ENCODE measurements around the gene TRIM2. TPM values are rescaled to one million over a fixed set of nuclear protein-coding genes. Genes with fewer than 3 reads are reported as not detected.
A peak's percentile ranks its signal among the peaks of the same experiment; 100 is the strongest.
"Not testable (repeated sequence)": the region's sequence is repeated elsewhere in the genome, so short reads cannot be mapped to it uniquely, and the experiment has no call there.

Gene TRIM2
- total and polyA plus RNA-seq, 2 experiments from 2014 or later: 32.0 to 82.1 TPM

- Histone ChIP-seq H3K27me3 (no peaks in the 10 kb centered on the region), H3K4me1 (ENCODE audit: insufficient read depth) (no peaks in the 10 kb centered on the region), H3K9me2 (replicated peaks; ENCODE audit: insufficient read depth) (no peaks in the 10 kb centered on the region), H3K4me3 (no peak overlapping the region), H2AFZ (no peak overlapping the region), H3K9me3 (ENCODE audit: low read depth) (no peaks in the 10 kb centered on the region), H4K20me1 (ENCODE audit: insufficient read depth, poor library complexity, severe bottlenecking) (no peaks in the 10 kb centered on the region), H3K36me3 (replicated peaks; ENCODE audit: insufficient read depth, low read depth) (no peaks in the 10 kb centered on the region), H3K4me2 (no peak overlapping the region), H3K79me2 (no peaks in the 10 kb centered on the region), H3K27ac (peak overlapping the region; percentile 69)
- 71% methylated on average over 4 of the region's 4 CpGs for WGBS (ENCODE audit: low lambda C conversion rate, missing lambda C conversion rate)
- no peak for DNase-seq (ENCODE audit: low spot score)
- TF ChIP-seq CTCF (IDR thresholded peaks at IDR 0.05; ENCODE audit: poor library complexity) (no peak), EZH2phosphoT487 (IDR thresholded peaks at IDR 0.05; ENCODE audit: low read depth, severe bottlenecking, unreplicated experiment) (no peak)
Measured at GRCh38 chr4:153160821-153161220, 43.4 kb upstream of the TRIM2 start.

- Histone ChIP-seq H4K20me1 (ENCODE audit: insufficient read depth, poor library complexity, severe bottlenecking) (no peaks in the 10 kb centered on the region), H3K9me3 (ENCODE audit: low read depth) (no peaks in the 10 kb centered on the region), H3K27ac (peak overlapping the region; percentile 69), H3K36me3 (replicated peaks; ENCODE audit: insufficient read depth, low read depth) (no peaks in the 10 kb centered on the region), H3K4me2 (peak overlapping the region; percentile 5), H3K27me3 (no peaks in the 10 kb centered on the region), H3K4me3 (no peak overlapping the region), H3K9me2 (replicated peaks; ENCODE audit: insufficient read depth) (no peaks in the 10 kb centered on the region), H2AFZ (no peak overlapping the region), H3K79me2 (no peaks in the 10 kb centered on the region), H3K4me1 (ENCODE audit: insufficient read depth) (no peaks in the 10 kb centered on the region)
- no peak for TF ChIP-seq CTCF (IDR thresholded peaks at IDR 0.05; ENCODE audit: poor library complexity)
- 61% methylated on average over 7 of the region's 7 CpGs for WGBS (ENCODE audit: low lambda C conversion rate, missing lambda C conversion rate)
- DNase-seq (ENCODE audit: low spot score): no peak
Measured at GRCh38 chr4:153161226-153161963, 42.8 kb upstream of the TRIM2 start.

GRCh38 chr4:153165236-153165635 lies 39.0 kb upstream of the TRIM2 start:
- not testable (repeated sequence) for H3K4me2 ChIP-seq; H4K20me1 ChIP-seq (ENCODE audit: insufficient read depth, poor library complexity, severe bottlenecking); H3K4me3 ChIP-seq; H3K9me3 ChIP-seq (ENCODE audit: low read depth); H3K27ac ChIP-seq; H3K27me3 ChIP-seq; H3K36me3 ChIP-seq (replicated peaks; ENCODE audit: insufficient read depth, low read depth); DNase-seq (ENCODE audit: low spot score); H3K79me2 ChIP-seq; H2AFZ ChIP-seq; H3K4me1 ChIP-seq (ENCODE audit: insufficient read depth); H3K9me2 ChIP-seq (replicated peaks; ENCODE audit: insufficient read depth)
- WGBS (ENCODE audit: low lambda C conversion rate, missing lambda C conversion rate): 98% methylated on average over 5 of the region's 5 CpGs

GRCh38 chr4:153166716-153167501 lies 37.3 kb upstream of the TRIM2 start:
- Histone ChIP-seq H3K9me3 (ENCODE audit: low read depth) (no peaks in the 10 kb centered on the region), H3K36me3 (replicated peaks; ENCODE audit: insufficient read depth, low read depth) (no peaks in the 10 kb centered on the region), H3K27me3 (no peaks in the 10 kb centered on the region), H3K4me2 (no peak overlapping the region), H3K79me2 (no peaks in the 10 kb centered on the region), H3K4me3 (no peak overlapping the region), H4K20me1 (ENCODE audit: insufficient read depth, poor library complexity, severe bottlenecking) (no peaks in the 10 kb centered on the region), H3K27ac (no peak overlapping the region), H2AFZ (no peak overlapping the region), H3K4me1 (ENCODE audit: insufficient read depth) (no peaks in the 10 kb centered on the region), H3K9me2 (replicated peaks; ENCODE audit: insufficient read depth) (no peaks in the 10 kb centered on the region)
- DNase-seq (ENCODE audit: low spot score): no peak
- WGBS (ENCODE audit: low lambda C conversion rate, missing lambda C conversion rate): 74% methylated on average over 5 of the region's 5 CpGs
- TF ChIP-seq CTCF (IDR thresholded peaks at IDR 0.05; ENCODE audit: poor library complexity): no peak
- no peak for TF ChIP-seq EZH2 (IDR thresholded peaks at IDR 0.05; ENCODE audit: borderline replicate concordance)
- no peak for TF ChIP-seq EZH2phosphoT487 (IDR thresholded peaks at IDR 0.05; ENCODE audit: low read depth, severe bottlenecking, unreplicated experiment)
